GM19238 (cell line): ENCODE results near the gene ARHGAP32.

Experiments
- DNase-seq: peaks from one replicate; pipeline ENCODE4 v3.0.0; 2011; ENCODE audit warnings: low spot score; ENCODE audit not compliant: insufficient read length

Gene ARHGAP32

DNA sequence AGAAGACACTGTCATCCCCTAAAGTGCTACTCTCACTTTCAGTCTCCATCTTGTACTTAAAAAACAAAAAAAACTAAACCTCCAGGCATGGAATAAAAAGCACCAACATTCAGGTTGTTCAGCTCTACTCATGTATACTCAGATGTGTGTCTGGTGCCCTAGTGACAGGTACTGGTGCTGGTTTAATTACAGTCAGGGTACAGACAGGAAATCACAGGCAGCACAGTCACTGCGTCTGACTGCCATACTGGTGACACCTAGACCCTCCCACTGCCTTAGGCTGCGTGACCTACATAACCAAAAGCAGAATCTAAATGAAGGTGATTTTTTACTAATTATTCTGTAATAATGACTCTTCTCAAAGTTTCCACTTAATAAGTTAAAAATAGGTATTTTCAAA, at the start of gene ARHGAP32:
TSS of gene ARHGAP32 (minus strand) at position 176 of the 400 bp plus-strand sequence. CDS start at position 49, 127 bp downstream.
- no peak for DNase-seq

- no peak for DNase-seq
Observed at GRCh38 chr11:129239207-129239606, 47.1 kb upstream of the ARHGAP32 start.

- DNase-seq, result no peak
Observed at GRCh38 chr11:129237880-129238638, 45.9 kb upstream of the ARHGAP32 start.

GRCh38 chr11:129237456-129237855, 45.3 kb upstream of the ARHGAP32 start:
- no peak for DNase-seq

DNA sequence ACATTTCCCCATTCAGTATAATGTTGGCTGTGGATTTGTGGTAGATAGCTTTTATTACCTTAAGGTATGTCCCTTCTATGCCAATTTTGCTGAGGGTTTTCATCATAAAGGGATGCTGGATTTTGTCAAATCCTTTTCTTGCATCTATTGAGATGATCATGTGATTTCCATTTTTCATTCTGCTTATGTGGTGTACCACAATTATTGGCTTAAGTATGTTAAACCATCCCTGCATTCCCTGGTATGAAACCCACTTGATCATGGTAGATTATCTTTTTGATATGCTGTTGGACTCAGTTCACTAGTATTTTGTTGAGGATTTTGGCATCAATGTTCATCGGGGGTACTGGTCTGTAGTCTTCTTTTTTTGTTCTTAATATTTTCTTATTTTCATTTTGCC, 44.7 kb upstream of the ARHGAP32 start:
- no peak for DNase-seq

GRCh38 chr11:129234978-129235377, 42.9 kb upstream of the ARHGAP32 start:
- DNase-seq, result no peak

- DNase-seq, result no peak
Observed at GRCh38 chr11:129230006-129230405, 37.9 kb upstream of the ARHGAP32 start.

DNA sequence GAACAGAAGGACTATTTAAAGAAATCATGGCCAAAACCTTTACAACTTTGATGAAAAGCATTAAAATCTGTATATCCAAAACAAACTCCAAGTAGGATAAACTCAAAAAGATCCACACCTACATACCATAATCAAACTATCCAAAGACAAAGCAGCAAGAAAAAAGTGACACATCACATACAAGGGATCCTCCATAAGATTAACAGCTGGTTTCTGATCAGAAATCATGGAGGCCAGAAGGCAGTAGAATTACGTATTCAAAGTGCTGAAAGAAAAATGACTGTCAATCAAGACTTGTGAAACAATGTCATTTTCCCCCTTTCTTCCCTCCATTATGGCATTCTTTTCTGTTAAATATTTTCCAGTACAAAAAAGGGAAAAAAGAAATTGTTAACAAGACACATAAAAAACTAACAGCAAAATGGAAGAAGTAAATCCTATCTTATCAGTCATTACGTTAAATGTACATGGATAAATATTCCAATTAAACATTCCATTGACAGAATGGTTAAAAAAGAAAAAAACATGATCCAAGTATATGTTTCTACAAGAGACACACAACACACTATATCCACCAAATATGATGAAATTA, 34.2 kb upstream of the ARHGAP32 start:
- no peak for DNase-seq

GRCh38 chr11:129225190-129225589, 33.1 kb upstream of the ARHGAP32 start:
- DNase-seq, result no peak

GRCh38 chr11:129224538-129224937, 32.4 kb upstream of the ARHGAP32 start:
- DNase-seq, result no peak

- DNase-seq, result no peak
Observed at GRCh38 chr11:129223701-129224149, 31.6 kb upstream of the ARHGAP32 start.

- no peak for DNase-seq
Observed at GRCh38 chr11:129223260-129223659, 31.1 kb upstream of the ARHGAP32 start.

DNA sequence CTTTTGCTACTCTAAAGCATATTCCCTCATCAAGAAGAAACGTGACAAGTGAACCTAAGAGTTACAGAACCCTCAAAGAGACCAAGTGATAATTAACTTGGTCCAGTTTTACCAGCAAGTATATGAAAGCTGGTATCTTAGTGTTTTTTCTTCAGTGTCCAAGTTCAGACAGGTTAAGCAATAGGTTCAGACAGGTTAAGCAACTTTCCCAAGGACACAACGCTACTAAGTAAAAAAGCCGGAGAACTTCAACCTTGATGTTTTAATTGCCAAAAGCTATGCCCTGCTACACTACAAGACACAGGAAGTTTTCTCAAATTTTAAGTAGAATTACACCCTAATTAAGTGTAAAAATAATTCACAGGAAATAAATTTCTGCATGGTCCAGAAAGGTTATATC, 30.0 kb upstream of the ARHGAP32 start:
- DNase-seq, result no peak

- DNase-seq, result no peak
Observed at GRCh38 chr11:129215506-129216245, 23.6 kb upstream of the ARHGAP32 start.

DNA sequence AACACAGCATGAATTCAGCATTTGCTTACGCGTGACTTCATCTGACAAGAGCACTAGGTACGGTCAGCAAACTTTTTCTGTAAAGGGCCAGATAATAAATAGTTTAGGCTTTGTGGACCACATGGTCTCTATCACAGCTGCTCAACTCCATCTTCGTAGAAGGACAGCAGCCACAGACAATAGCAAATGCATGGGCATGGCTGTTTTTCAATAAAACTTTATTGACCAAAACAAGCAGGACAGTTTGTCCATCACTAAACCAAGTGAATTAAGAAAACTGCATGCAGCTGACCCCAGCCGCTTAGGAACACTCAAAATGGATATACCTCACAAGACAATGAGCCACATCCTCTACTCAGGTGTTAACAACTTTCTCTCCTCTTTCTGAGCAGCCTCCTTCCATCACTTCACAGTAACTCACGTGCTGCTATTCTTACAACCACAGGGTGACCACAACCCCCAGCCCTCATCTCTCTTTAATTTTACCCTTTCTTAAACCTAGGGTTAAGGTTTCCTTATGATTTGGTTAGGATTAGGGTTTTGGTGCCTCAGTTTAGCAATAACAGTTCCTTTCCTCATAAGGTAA, 22.7 kb upstream of the ARHGAP32 start:
- DNase-seq, result no peak

- DNase-seq, result no peak
Observed at GRCh38 chr11:129213261-129213660, 21.1 kb upstream of the ARHGAP32 start.

- DNase-seq, result no peak
Observed at GRCh38 chr11:129211397-129211796, 19.3 kb upstream of the ARHGAP32 start.

GRCh38 chr11:129210831-129211181, 18.7 kb upstream of the ARHGAP32 start:
- DNase-seq, result no peak

DNA sequence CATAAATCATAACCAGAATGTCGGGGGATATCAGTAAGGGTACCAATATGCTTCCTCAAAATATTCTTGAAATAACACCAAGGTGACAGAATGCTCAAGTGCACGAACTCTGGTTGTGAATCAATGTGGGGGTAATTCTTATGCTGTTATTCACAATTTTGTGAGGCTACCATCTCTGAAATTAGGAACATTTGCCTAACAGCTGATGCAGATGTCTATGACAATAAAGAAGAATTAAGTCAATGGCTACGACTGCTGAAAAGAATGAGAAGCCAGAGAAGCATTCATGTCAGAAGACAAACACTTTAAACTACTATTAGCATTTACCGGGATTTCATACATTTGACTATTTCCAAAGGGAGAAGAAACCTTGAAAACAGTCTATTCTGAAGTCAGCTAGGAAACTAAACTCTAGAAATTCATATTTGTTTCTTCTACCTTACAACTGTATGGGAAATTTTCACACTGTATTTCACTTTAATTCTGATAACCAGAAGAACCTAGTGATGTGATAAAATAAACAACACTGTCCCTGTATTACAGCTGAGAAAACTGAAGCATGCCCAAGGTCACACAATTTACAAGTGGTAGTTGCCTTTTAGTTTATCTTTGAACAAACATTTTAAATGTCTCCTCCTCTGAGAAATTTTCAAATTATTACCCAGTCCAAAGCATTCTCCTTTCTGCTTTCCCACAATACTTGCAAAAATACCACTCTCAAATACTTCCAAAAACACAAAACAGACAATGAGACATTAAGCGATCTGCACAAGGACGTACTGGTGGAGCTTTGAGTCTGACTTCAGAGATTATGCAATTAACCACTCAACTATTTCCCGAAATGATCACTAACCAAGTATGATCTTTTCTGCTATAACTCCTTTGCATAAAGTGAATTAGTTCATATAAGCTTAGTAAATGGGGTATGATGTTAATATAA, 18.0 kb upstream of the ARHGAP32 start:
- no peak for DNase-seq

- DNase-seq, result no peak
Observed at GRCh38 chr11:129208863-129209262, 16.7 kb upstream of the ARHGAP32 start.
